CD14-positive monocyte (primary cell): ENCODE data around the gene KIF25. TPM values are rescaled to one million over a fixed set of nuclear protein-coding genes. Genes with fewer than 3 reads are reported as not detected.

Experiments
- DNase-seq, 3 donors: peaks; one replicate each; pipeline ENCODE4 v3.0.0-alpha.2; 2011 to 2022
- H2AFZ ChIP-seq: 2 replicates; pipeline ENCODE4 v1.6.0; 2012; ENCODE audit warnings: mild to moderate bottlenecking, low read depth, low read length, inconsistent platforms; ENCODE audit not compliant: insufficient read depth, poor library complexity, severe bottlenecking
- H3K27ac ChIP-seq, 2 donors: 1 replicate in 1 of 2; 2 replicates in 1 of 2; pipeline ENCODE4 v1.5.1; 2012 to 2013; ENCODE audit warnings: low read length in 2 of 2, control low read depth in 1 of 2, inconsistent platforms in 1 of 2, low read depth in 1 of 2, mild to moderate bottlenecking in 1 of 2
- H3K27me3 ChIP-seq, 2 donors: one replicate each; pipeline versions ENCODE4 v1.6.0 to v1.6.1; 2011 to 2013; ENCODE audit warnings: low read length in 2 of 2; ENCODE audit not compliant: control insufficient read depth in 2 of 2, insufficient read depth in 2 of 2
- H3K36me3 ChIP-seq, 2 donors: replicated peaks in 1 of 2; 1 replicate in 1 of 2; 2 replicates in 1 of 2; pipeline versions ENCODE4 v1.5.1 to v1.6.1; 2012 to 2013; ENCODE audit warnings: low read length in 2 of 2, control low read depth in 1 of 2, inconsistent platforms in 1 of 2, mild to moderate bottlenecking in 1 of 2; ENCODE audit not compliant: insufficient read depth in 2 of 2, control insufficient read depth in 1 of 2
- H3K4me1 ChIP-seq, 2 donors: 1 replicate in 1 of 2; 2 replicates in 1 of 2; pipeline versions ENCODE4 v1.5.1 to v1.6.1; 2012 to 2013; ENCODE audit warnings: low read length in 2 of 2, control low read depth in 1 of 2, inconsistent platforms in 1 of 2, mild to moderate bottlenecking in 1 of 2, moderate library complexity in 1 of 2; ENCODE audit not compliant: insufficient read depth in 2 of 2, control insufficient read depth in 1 of 2
- H3K4me2 ChIP-seq: replicated peaks from 2 replicates; pipeline ENCODE3; 2012; ENCODE audit warnings: low read length, moderate library complexity, mild to moderate bottlenecking; ENCODE audit not compliant: poor library complexity, severe bottlenecking; ENCODE audit errors: extremely low read depth
- H3K4me3 ChIP-seq, 3 experiments: fragments of 200-600 bp in 1 of 3; sonication (generic) in 1 of 3; replicated peaks in 1 of 3; 1 replicate in 2 of 3; 2 replicates in 1 of 3; pipeline ENCODE4 v1.5.1; 2011 to 2013; ENCODE audit warnings: low read length in 3 of 3, mild to moderate bottlenecking in 3 of 3, control low read depth in 2 of 3, low read depth in 2 of 3, inconsistent platforms in 1 of 3, moderate library complexity in 1 of 3
- H3K79me2 ChIP-seq: 2 replicates; pipeline ENCODE4 v1.6.0; 2012; ENCODE audit warnings: mild to moderate bottlenecking, control low read depth, inconsistent platforms, low read length, moderate library complexity; ENCODE audit not compliant: insufficient read depth
- H3K9ac ChIP-seq: 2 replicates; pipeline ENCODE4 v1.6.0; 2017; ENCODE audit warnings: low read length, mild to moderate bottlenecking; ENCODE audit not compliant: insufficient read depth, poor library complexity, severe bottlenecking
- H3K9me3 ChIP-seq, 2 donors: replicated peaks in 1 of 2; 1 replicate in 1 of 2; 2 replicates in 1 of 2; pipeline versions ENCODE4 v1.5.1 to v1.6.1; 2012 to 2013; ENCODE audit warnings: low read length in 2 of 2, control low read depth in 1 of 2; ENCODE audit not compliant: control insufficient read depth in 1 of 2, insufficient read depth in 1 of 2
- H4K20me1 ChIP-seq: 2 replicates; pipeline ENCODE4 v1.6.0; 2012; ENCODE audit warnings: mild to moderate bottlenecking, low read length, control low read depth, moderate library complexity; ENCODE audit not compliant: insufficient read depth
- H3K27ac Mint-ChIP-seq, 7 donors: one replicate each; pipeline ENCODE4 v1.8.0; 2020; ENCODE audit warnings: mild to moderate bottlenecking in 7 of 7, mixed read lengths in 7 of 7, moderate library complexity in 6 of 7, inconsistent platforms in 2 of 7
- H3K27me3 Mint-ChIP-seq, 3 donors: one replicate each; pipeline ENCODE4 v1.8.0; 2021 to 2022; ENCODE audit warnings: low read depth in 3 of 3, mild to moderate bottlenecking in 3 of 3, mixed read lengths in 3 of 3, moderate library complexity in 3 of 3, inconsistent platforms in 1 of 3
- H3K36me3 Mint-ChIP-seq, 2 donors: one replicate each; pipeline ENCODE4 v1.8.0; 2020; ENCODE audit warnings: mixed read lengths in 2 of 2, inconsistent platforms in 1 of 2, mild to moderate bottlenecking in 1 of 2
- H3K4me1 Mint-ChIP-seq: one replicate; pipeline ENCODE4 v1.8.0; 2020; ENCODE audit warnings: mild to moderate bottlenecking, mixed read lengths
- H3K4me3 Mint-ChIP-seq, 2 donors: one replicate each; pipeline ENCODE4 v1.8.0; 2020; ENCODE audit warnings: mild to moderate bottlenecking in 2 of 2, mixed read lengths in 2 of 2, moderate library complexity in 1 of 2
- H3K9me3 Mint-ChIP-seq, 7 donors: one replicate each; pipeline ENCODE4 v1.8.0; 2020 to 2022; ENCODE audit warnings: mixed read lengths in 7 of 7, mild to moderate bottlenecking in 6 of 7, moderate library complexity in 6 of 7, inconsistent platforms in 2 of 7
- CTCF ChIP-seq: fragments of 200-600 bp; IDR thresholded peaks from one replicate; pipeline ENCODE4 v1.8.0; 2022; ENCODE audit warnings: antibody characterized with exemption, mild to moderate bottlenecking
- WGBS: methylation state at CpG from one replicate; pipeline ENCODE4 v1.1.5; 2013; ENCODE audit warnings: missing lambda C conversion rate; ENCODE audit not compliant: insufficient coverage; 5-methylcytosine and 5-hydroxymethylcytosine counted together
- intact Hi-C, 2 donors: fragments of 100-400 bp; cut with micrococcal nuclease; formaldehyde crosslinking; loops; one replicate each; pipeline versions ENCODE4 v1.15.0 to v1.15.1; 2023
- polyA plus RNA-seq, 3 donors: library from polyadenylated mRNA; depleted of rRNA in 1 of 3; unstranded in 2 of 3; stranded (reverse) in 1 of 3; fragments of 300-500 nt in 2 of 3; fragments of >200 nt in 1 of 3; fragmentation: Illumina TruSeq in 2 of 3; gene quantifications; 1 replicate in 2 of 3; 2 replicates in 1 of 3; pipeline ENCODE4 v1.2.3, GENCODE V29; 2012 to 2021

KIF25 gene
- polyA plus RNA-seq, 3 donors, result not detected

- no peaks in the 10 kb centered on the region for H3K4me1 Mint-ChIP-seq
- peak overlapping the region in 1 of 7 donors; percentile 36 for H3K27ac Mint-ChIP-seq
- Histone ChIP-seq H3K36me3 (no peaks in the 10 kb centered on the region), H4K20me1 (no peaks in the 10 kb centered on the region), H3K27ac (no peak overlapping the region), H3K79me2 (no peaks in the 10 kb centered on the region), H3K27me3 (no peaks in the 10 kb centered on the region), H2AFZ (no peak overlapping the region), H3K4me3 (no peak overlapping the region), H3K4me2 (no peak overlapping the region), H3K9ac (no peak overlapping the region), H3K9me3 (no peaks in the 10 kb centered on the region), H3K4me1 (no peaks in the 10 kb centered on the region)
- intact Hi-C loops, result no loop called here
- TF ChIP-seq CTCF, result no peak
- H3K36me3 Mint-ChIP-seq, result no peaks in the 10 kb centered on the region
- peaks cover 0 to 3% (median 1%) of the 10 kb centered on the region in 3 donors for H3K27me3 Mint-ChIP-seq
- no peak overlapping the region for H3K4me3 Mint-ChIP-seq
- peaks cover 0 to 13% (median under 1%) of the 10 kb centered on the region in 7 donors for H3K9me3 Mint-ChIP-seq
- no peak for DNase-seq
- WGBS, result 92% methylated on average over 11 of the region's 12 CpGs
Measured at GRCh38 chr6:168060521-168060931, 63.1 kb downstream of the KIF25 start.

GRCh38 chr6:168061269-168062210 is 64.1 kb downstream of the KIF25 start:
- Histone ChIP-seq H3K27ac (no peak overlapping the region), H3K36me3 (no peaks in the 10 kb centered on the region), H3K27me3 (no peaks in the 10 kb centered on the region), H3K9me3 (no peaks in the 10 kb centered on the region), H3K79me2 (no peaks in the 10 kb centered on the region), H3K4me1 (no peaks in the 10 kb centered on the region), H2AFZ (no peak overlapping the region), H3K9ac (no peak overlapping the region), H3K4me3 (no peak overlapping the region), H3K4me2 (no peak overlapping the region), H4K20me1 (no peaks in the 10 kb centered on the region)
- Mint-ChIP-seq H3K4me3 (no peak overlapping the region), H3K36me3 (no peaks in the 10 kb centered on the region), H3K9me3 (peaks cover 0 to 16% (median 3%) of the 10 kb centered on the region in 7 donors), H3K27me3 (peaks cover 0 to 4% (median 1%) of the 10 kb centered on the region in 3 donors), H3K27ac (peak overlapping the region in 3 of 7 donors; percentile 36 to 73 (median 46)), H3K4me1 (no peaks in the 10 kb centered on the region)
- intact Hi-C loops, result no loop called here
- TF ChIP-seq CTCF, result no peak
- 91% methylated on average over 26 of the region's 29 CpGs for WGBS
- no peak for DNase-seq
